ENCODE data around the gene NCKAP5. TPM values are rescaled to one million over a fixed set of nuclear protein-coding genes. Genes with fewer than 3 reads are reported as not detected.

The NCKAP5 gene
- total and polyA plus RNA-seq, 11 donors = 0.51 to 10.5 (median 5.2) TPM

- Histone ChIP-seq H3K27me3 (no peaks in the 10 kb centered on the region), H3K9me3 (no peaks in the 10 kb centered on the region), H3K4me3 (no peak overlapping the region), H3K4me1 (no peaks in the 10 kb centered on the region), H3K36me3 (peaks cover 0 to 4% (median 0%) of the 10 kb centered on the region in 9 donors), H3K27ac (no peak overlapping the region)
- intact Hi-C loops (cut with DNase I) = no loop called here
- WGBS, 4 donors = 69 to 89% (median 80%) methylated on average over 1 of the region's 1 CpG
- no peak for TF ChIP-seq CTCF (IDR thresholded peaks at IDR 0.05)
- DNase-seq = no peak
- no peak for ATAC-seq
Measured at GRCh38 chr2:132779206-132779721, 789.0 kb downstream of the NCKAP5 start.

GRCh38 chr2:132776287-132776686 is 792.0 kb downstream of the NCKAP5 start:
- WGBS, 4 donors = 60 to 63% (median 62%) methylated on average over 3 of the region's 3 CpGs
- Histone ChIP-seq H3K4me3 (no peak overlapping the region), H3K36me3 (peaks cover 0 to 2% (median 0%) of the 10 kb centered on the region in 9 donors), H3K27ac (no peak overlapping the region), H3K27me3 (no peaks in the 10 kb centered on the region), H3K4me1 (no peaks in the 10 kb centered on the region), H3K9me3 (no peaks in the 10 kb centered on the region)
- no peak for ATAC-seq
- TF ChIP-seq POLR2A (IDR thresholded peaks at IDR 0.05) (no peak), CTCF (IDR thresholded peaks at IDR 0.05) (no peak)
- intact Hi-C loops (cut with DNase I) = no loop called here
- DNase-seq = no peak

- intact Hi-C loops (cut with DNase I) = no loop called here
- DNase-seq = no peak
- Histone ChIP-seq H3K27me3 (no peaks in the 10 kb centered on the region), H3K27ac (no peak overlapping the region), H3K36me3 (peaks cover 0 to 5% (median 0%) of the 10 kb centered on the region in 9 donors), H3K4me3 (no peak overlapping the region), H3K9me3 (no peaks in the 10 kb centered on the region), H3K4me1 (no peaks in the 10 kb centered on the region)
- WGBS, 4 donors = 77 to 88% (median 83%) methylated on average over 2 of the region's 2 CpGs
- TF ChIP-seq POLR2A (IDR thresholded peaks at IDR 0.05) = no peak
- no peak for TF ChIP-seq CTCF (IDR thresholded peaks at IDR 0.05)
- no peak for ATAC-seq
Measured at GRCh38 chr2:132774189-132774588, 794.1 kb downstream of the NCKAP5 start.

- no peak overlapping the region for H3K27ac ChIP-seq
- H3K27me3 ChIP-seq = no peaks in the 10 kb centered on the region
- 80 to 87% (median 83%) methylated on average over 3 of the region's 3 CpGs for WGBS, 4 donors
- H3K4me3 ChIP-seq = no peak overlapping the region
- DNase-seq (no peak), ATAC-seq (no peak)
- H3K36me3 ChIP-seq = peaks cover 0 to 5% (median 0%) of the 10 kb centered on the region in 9 donors
- no peaks in the 10 kb centered on the region for H3K9me3 ChIP-seq
- H3K4me1 ChIP-seq = no peaks in the 10 kb centered on the region
- TF ChIP-seq CTCF (IDR thresholded peaks at IDR 0.05) (no peak), POLR2A (IDR thresholded peaks at IDR 0.05) (no peak)
- intact Hi-C loops (cut with DNase I) = no loop called here
Measured at GRCh38 chr2:132773331-132773730, 794.9 kb downstream of the NCKAP5 start.
